Loucy (cell line): ENCODE results near the gene BCAS3.

Experiments
- EZH2phosphoT487 ChIP-seq: fragments of 200-600 bp; IDR thresholded peaks from 2 replicates; pipeline ENCODE4 v1.6.1; 2018; ENCODE audit warnings: antibody characterized with exemption, mild to moderate bottlenecking, moderate library complexity, borderline replicate concordance
- TF ChIP-seq, protein P1 (sequence below): fragments of 200-600 bp; sonication (generic); conservative IDR thresholded peaks from 2 replicates; pipeline ENCODE4 v1.5.1; 2014; ENCODE audit warnings: mild to moderate bottlenecking, antibody characterized with exemption, low read length

DNA sequence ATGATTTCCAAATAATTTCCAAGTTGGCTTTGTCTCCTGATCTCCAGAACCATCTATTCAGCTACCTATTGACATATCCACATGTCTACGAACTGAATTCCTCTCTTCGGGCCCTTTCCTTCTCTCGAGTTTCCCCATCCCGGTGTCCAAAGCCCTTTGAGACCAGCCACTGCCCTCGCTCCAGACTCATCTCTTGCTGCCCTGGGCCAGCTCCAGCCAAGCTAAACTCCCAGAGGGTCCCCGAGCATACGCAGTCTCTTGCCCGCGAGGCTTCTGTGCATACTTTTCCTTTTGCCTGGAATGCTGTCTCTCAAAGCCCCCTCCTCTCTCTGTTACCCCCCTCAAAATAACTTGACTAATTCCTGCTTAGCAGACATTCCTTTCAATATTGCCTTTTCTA is 694.8 kb downstream of the BCAS3 start:
- TF ChIP-seq, protein P1, sequence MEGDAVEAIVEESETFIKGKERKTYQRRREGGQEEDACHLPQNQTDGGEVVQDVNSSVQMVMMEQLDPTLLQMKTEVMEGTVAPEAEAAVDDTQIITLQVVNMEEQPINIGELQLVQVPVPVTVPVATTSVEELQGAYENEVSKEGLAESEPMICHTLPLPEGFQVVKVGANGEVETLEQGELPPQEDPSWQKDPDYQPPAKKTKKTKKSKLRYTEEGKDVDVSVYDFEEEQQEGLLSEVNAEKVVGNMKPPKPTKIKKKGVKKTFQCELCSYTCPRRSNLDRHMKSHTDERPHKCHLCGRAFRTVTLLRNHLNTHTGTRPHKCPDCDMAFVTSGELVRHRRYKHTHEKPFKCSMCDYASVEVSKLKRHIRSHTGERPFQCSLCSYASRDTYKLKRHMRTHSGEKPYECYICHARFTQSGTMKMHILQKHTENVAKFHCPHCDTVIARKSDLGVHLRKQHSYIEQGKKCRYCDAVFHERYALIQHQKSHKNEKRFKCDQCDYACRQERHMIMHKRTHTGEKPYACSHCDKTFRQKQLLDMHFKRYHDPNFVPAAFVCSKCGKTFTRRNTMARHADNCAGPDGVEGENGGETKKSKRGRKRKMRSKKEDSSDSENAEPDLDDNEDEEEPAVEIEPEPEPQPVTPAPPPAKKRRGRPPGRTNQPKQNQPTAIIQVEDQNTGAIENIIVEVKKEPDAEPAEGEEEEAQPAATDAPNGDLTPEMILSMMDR: no peak
- TF ChIP-seq EZH2phosphoT487: no peak
